A549 (cell line): ENCODE data around the gene QPCT.

Source experiments
- CBX2 ChIP-seq: fragments of 200-600 bp; sonication (generic); IDR thresholded peaks from 2 replicates; pipeline ENCODE4 v1.6.1; 2016; ENCODE audit warnings: low read depth, mild to moderate bottlenecking, borderline replicate concordance
- CHD2 ChIP-seq: fragments of 150-350 bp; IDR thresholded peaks from 2 replicates; pipeline ENCODE4 v1.6.1; 2014; ENCODE audit warnings: low read length; ENCODE audit not compliant: partially characterized antibody
- EHMT2 ChIP-seq: fragments of 200-600 bp; sonication (generic); IDR thresholded peaks from 2 replicates; pipeline ENCODE4 v1.6.1; 2016; ENCODE audit warnings: antibody characterized with exemption, low read depth, mild to moderate bottlenecking, moderate library complexity
- EP300 ChIP-seq, 2 experiments: fragments of >200 bp; sonication (Bioruptor Twin); formaldehyde crosslinking; IDR thresholded peaks; 2 replicates in 1 of 2; 3 replicates in 1 of 2; pipeline ENCODE4 v1.6.1; 2016 to 2017
- NR3C1 ChIP-seq: fragments of >200 bp; sonication (Bioruptor Twin); formaldehyde crosslinking; IDR thresholded peaks from 3 replicates; pipeline ENCODE4 v1.6.1; 2017
- POLR2A ChIP-seq: IDR thresholded peaks from 2 replicates; pipeline ENCODE4 v1.6.1; 2012; ENCODE audit warnings: mild to moderate bottlenecking, low read length
- TF ChIP-seq, protein P1 (sequence below): fragments of >200 bp; sonication (Bioruptor Twin); formaldehyde crosslinking; IDR thresholded peaks from 3 replicates; pipeline ENCODE4 v1.5.1; 2016
- TF ChIP-seq, protein P2 (sequence below): fragments of 450-650 bp; IDR thresholded peaks from 2 replicates; pipeline ENCODE4 v1.6.1; 2014; ENCODE audit warnings: antibody characterized with exemption
- TF ChIP-seq, protein P3 (sequence below): fragments of 150-350 bp; IDR thresholded peaks from 2 replicates; pipeline ENCODE4 v1.6.1; 2014; ENCODE audit warnings: low read depth, mild to moderate bottlenecking, low read length

DNA sequence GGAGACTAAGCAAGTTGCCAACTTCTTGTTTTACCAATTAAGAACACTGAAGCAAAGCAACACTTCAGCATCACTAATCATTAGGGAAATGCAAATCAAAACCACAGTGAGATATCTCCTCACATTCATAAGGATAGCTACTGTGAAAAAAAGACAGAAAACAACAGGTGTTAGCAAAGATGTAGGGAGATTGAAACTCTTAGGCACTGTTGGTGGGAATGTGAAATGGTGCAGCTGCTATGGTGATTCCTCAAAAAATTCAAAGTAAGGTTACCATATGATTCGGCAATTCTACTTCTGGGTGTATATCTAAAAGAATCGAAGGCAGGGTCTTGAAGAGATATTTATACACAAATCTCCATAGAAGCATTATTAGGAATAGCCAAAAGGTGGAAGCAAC is 11.2 kb upstream of the QPCT start:
- TF ChIP-seq POLR2A = no peak
- TF ChIP-seq, protein P1, sequence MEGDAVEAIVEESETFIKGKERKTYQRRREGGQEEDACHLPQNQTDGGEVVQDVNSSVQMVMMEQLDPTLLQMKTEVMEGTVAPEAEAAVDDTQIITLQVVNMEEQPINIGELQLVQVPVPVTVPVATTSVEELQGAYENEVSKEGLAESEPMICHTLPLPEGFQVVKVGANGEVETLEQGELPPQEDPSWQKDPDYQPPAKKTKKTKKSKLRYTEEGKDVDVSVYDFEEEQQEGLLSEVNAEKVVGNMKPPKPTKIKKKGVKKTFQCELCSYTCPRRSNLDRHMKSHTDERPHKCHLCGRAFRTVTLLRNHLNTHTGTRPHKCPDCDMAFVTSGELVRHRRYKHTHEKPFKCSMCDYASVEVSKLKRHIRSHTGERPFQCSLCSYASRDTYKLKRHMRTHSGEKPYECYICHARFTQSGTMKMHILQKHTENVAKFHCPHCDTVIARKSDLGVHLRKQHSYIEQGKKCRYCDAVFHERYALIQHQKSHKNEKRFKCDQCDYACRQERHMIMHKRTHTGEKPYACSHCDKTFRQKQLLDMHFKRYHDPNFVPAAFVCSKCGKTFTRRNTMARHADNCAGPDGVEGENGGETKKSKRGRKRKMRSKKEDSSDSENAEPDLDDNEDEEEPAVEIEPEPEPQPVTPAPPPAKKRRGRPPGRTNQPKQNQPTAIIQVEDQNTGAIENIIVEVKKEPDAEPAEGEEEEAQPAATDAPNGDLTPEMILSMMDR = no peak
- no peak for TF ChIP-seq NR3C1
- TF ChIP-seq EHMT2 = no peak
- TF ChIP-seq, protein P2, sequence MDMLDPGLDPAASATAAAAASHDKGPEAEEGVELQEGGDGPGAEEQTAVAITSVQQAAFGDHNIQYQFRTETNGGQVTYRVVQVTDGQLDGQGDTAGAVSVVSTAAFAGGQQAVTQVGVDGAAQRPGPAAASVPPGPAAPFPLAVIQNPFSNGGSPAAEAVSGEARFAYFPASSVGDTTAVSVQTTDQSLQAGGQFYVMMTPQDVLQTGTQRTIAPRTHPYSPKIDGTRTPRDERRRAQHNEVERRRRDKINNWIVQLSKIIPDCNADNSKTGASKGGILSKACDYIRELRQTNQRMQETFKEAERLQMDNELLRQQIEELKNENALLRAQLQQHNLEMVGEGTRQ = no peak
- TF ChIP-seq CHD2 = no peak
- TF ChIP-seq, protein P3, sequence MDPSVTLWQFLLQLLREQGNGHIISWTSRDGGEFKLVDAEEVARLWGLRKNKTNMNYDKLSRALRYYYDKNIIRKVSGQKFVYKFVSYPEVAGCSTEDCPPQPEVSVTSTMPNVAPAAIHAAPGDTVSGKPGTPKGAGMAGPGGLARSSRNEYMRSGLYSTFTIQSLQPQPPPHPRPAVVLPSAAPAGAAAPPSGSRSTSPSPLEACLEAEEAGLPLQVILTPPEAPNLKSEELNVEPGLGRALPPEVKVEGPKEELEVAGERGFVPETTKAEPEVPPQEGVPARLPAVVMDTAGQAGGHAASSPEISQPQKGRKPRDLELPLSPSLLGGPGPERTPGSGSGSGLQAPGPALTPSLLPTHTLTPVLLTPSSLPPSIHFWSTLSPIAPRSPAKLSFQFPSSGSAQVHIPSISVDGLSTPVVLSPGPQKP = no peak
- TF ChIP-seq EP300 (IDR thresholded peaks at IDR 0.05) = no peak
- no peak for TF ChIP-seq CBX2
